Activated CD4-positive, alpha-beta T cell treated with anti-CD3 and anti-CD28 coated beads, Interleukin-2, amount 50 U/mL, for 1 hour (primary cell): Measurements from ENCODE around the gene RFTN1.

Experiments
- DNase-seq: peaks from one replicate; pipeline ENCODE4 v3.0.0-alpha.2; 2020

Gene RFTN1

GRCh38 chr3:16372362-16373292, 140.9 kb downstream of the RFTN1 start:
- DNase-seq = no peak

GRCh38 chr3:16370872-16371740, 142.4 kb downstream of the RFTN1 start:
- DNase-seq = no peak

GRCh38 chr3:16370503-16370871, 143.0 kb downstream of the RFTN1 start:
- no peak for DNase-seq

GRCh38 chr3:16369885-16370284, 143.6 kb downstream of the RFTN1 start:
- DNase-seq = no peak

GRCh38 chr3:16369276-16369675, 144.2 kb downstream of the RFTN1 start:
- no peak for DNase-seq

- no peak for DNase-seq
Measured at GRCh38 chr3:16366581-16366980, 146.9 kb downstream of the RFTN1 start.

- no peak for DNase-seq
Measured at GRCh38 chr3:16365491-16366128, 147.9 kb downstream of the RFTN1 start.

GRCh38 chr3:16364963-16365362, 148.5 kb downstream of the RFTN1 start:
- DNase-seq = no peak

- DNase-seq = no peak
Measured at GRCh38 chr3:16364323-16364722, 149.2 kb downstream of the RFTN1 start.

GRCh38 chr3:16363636-16364035, 149.9 kb downstream of the RFTN1 start:
- no peak for DNase-seq

- no peak for DNase-seq
Measured at GRCh38 chr3:16362770-16363169, 150.7 kb downstream of the RFTN1 start.

GRCh38 chr3:16361087-16361486, 152.4 kb downstream of the RFTN1 start:
- no peak for DNase-seq

- DNase-seq = no peak
Measured at GRCh38 chr3:16359331-16359730, 154.2 kb downstream of the RFTN1 start.

- no peak for DNase-seq
Measured at GRCh38 chr3:16358336-16358735, 155.2 kb downstream of the RFTN1 start.

- DNase-seq = no peak
Measured at GRCh38 chr3:16357186-16358121, 156.0 kb downstream of the RFTN1 start.

GRCh38 chr3:16355828-16356227, 157.7 kb downstream of the RFTN1 start:
- DNase-seq = no peak

GRCh38 chr3:16354291-16354690, 159.2 kb downstream of the RFTN1 start:
- DNase-seq = no peak

GRCh38 chr3:16352428-16352827, 161.1 kb downstream of the RFTN1 start:
- no peak for DNase-seq

GRCh38 chr3:16350597-16351318, 162.7 kb downstream of the RFTN1 start:
- DNase-seq = no peak

- DNase-seq = no peak
Measured at GRCh38 chr3:16349986-16350596, 163.4 kb downstream of the RFTN1 start.

- DNase-seq = no peak
Measured at GRCh38 chr3:16347548-16347947, 166.0 kb downstream of the RFTN1 start.
